ENCODE data around the gene RNF222.

RNF222 gene

GRCh38 chr17:8397636-8398035 lies at the start of gene RNF222:
RNF222 (minus strand) TSS chr17:8397827; CDS start chr17:8393461, 4,366 bp downstream.
- no peak for TF ChIP-seq CTCF (IDR thresholded peaks at IDR 0.05; ENCODE audit: extremely low read depth, missing control alignments)
- DNase-seq (ENCODE audit: low spot score) = no peak

GRCh38 chr17:8445536-8445935 lies 47.9 kb upstream of the RNF222 start:
- no peak for DNase-seq (ENCODE audit: low spot score)
- no peak for TF ChIP-seq CTCF (IDR thresholded peaks at IDR 0.05; ENCODE audit: extremely low read depth, missing control alignments)

- TF ChIP-seq CTCF (IDR thresholded peaks at IDR 0.05; ENCODE audit: extremely low read depth, missing control alignments) = no peak
- no peak for DNase-seq (ENCODE audit: low spot score)
These were observed 46.9 kb upstream of the RNF222 start for GRCh38 chr17:8444494-8444893.

GRCh38 chr17:8443756-8444155 lies 46.1 kb upstream of the RNF222 start:
- no peak for TF ChIP-seq CTCF (IDR thresholded peaks at IDR 0.05; ENCODE audit: extremely low read depth, missing control alignments)
- no peak for DNase-seq (ENCODE audit: low spot score)

- no peak for TF ChIP-seq CTCF (IDR thresholded peaks at IDR 0.05; ENCODE audit: extremely low read depth, missing control alignments)
- no peak for DNase-seq (ENCODE audit: low spot score)
These were observed 44.7 kb upstream of the RNF222 start for GRCh38 chr17:8442310-8442709.

GRCh38 chr17:8441690-8442089 lies 44.1 kb upstream of the RNF222 start:
- no peak for TF ChIP-seq CTCF (IDR thresholded peaks at IDR 0.05; ENCODE audit: extremely low read depth, missing control alignments)

GRCh38 chr17:8439681-8440080 lies 42.1 kb upstream of the RNF222 start:
- no peak for TF ChIP-seq CTCF (IDR thresholded peaks at IDR 0.05; ENCODE audit: extremely low read depth, missing control alignments)
- DNase-seq (ENCODE audit: low spot score) = no peak

More at GRCh38 chr17:8441690-8442089, 44.1 kb upstream of the RNF222 start:
- no peak for DNase-seq (ENCODE audit: low spot score)
